ENCODE data around the gene RBM5. TPM values are rescaled to one million over a fixed set of nuclear protein-coding genes. Genes with fewer than 3 reads are reported as not detected.

RBM5 gene
- polyA plus RNA-seq, 3 donors, result 9.7 to 332 (median 18.5) TPM

DNA sequence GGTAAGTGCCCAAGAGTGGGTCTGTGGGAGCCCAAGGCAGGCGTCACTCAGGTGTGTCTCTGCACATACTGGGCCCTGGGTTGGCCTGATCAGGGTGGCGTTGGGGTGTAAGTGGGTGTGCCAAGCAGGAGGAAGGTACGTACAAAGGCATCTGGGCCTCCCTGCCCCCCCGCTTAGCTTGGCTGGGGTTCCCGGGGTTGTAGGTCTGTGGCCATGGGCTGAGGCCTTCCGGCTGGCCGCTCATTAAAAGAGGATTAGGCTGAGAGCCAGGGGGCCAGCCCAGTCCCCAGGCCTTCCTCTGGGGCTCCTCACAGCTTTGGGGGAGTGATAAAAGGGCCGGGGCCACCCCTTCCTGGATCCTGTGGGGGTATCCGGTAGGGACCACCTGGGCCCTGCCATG, 79.7 kb downstream of the RBM5 start:
- Histone ChIP-seq H3K79me2 (ENCODE audit: insufficient read depth, low read length) (no peaks in the 10 kb centered on the region), H3K4me1 (ENCODE audit: control insufficient read depth in 1 of 2, insufficient read depth in 2 of 2, low read length in 2 of 2) (peaks cover 7 to 8% of the 10 kb centered on the region in 2 donors), H3K9me3 (replicated peaks in 1 of 2; ENCODE audit: control insufficient read depth in 1 of 2, insufficient read depth in 1 of 2, low read length in 2 of 2) (no peaks in the 10 kb centered on the region), H3K4me2 (replicated peaks; ENCODE audit: extremely low read depth, low read length, poor library complexity, severe bottlenecking) (no peak overlapping the region), H3K27ac (ENCODE audit: low read depth in 1 of 2, low read length in 2 of 2) (no peak overlapping the region), H3K9ac (ENCODE audit: insufficient read depth, low read length, poor library complexity, severe bottlenecking) (no peak overlapping the region), H3K36me3 (replicated peaks in 1 of 2; ENCODE audit: control insufficient read depth in 1 of 2, insufficient read depth in 2 of 2, low read length in 2 of 2) (no peaks in the 10 kb centered on the region), H3K27me3 (ENCODE audit: control insufficient read depth in 2 of 2, insufficient read depth in 2 of 2, low read length in 2 of 2) (no peaks in the 10 kb centered on the region), H4K20me1 (ENCODE audit: insufficient read depth, low read length) (no peaks in the 10 kb centered on the region), H3K4me3 (replicated peaks in 1 of 3; ENCODE audit: low read depth in 2 of 3, low read length in 3 of 3) (no peak overlapping the region), H2AFZ (ENCODE audit: insufficient read depth, low read depth, low read length, poor library complexity, severe bottlenecking) (no peak overlapping the region)
- no peak for DNase-seq
- TF ChIP-seq, protein P1, sequence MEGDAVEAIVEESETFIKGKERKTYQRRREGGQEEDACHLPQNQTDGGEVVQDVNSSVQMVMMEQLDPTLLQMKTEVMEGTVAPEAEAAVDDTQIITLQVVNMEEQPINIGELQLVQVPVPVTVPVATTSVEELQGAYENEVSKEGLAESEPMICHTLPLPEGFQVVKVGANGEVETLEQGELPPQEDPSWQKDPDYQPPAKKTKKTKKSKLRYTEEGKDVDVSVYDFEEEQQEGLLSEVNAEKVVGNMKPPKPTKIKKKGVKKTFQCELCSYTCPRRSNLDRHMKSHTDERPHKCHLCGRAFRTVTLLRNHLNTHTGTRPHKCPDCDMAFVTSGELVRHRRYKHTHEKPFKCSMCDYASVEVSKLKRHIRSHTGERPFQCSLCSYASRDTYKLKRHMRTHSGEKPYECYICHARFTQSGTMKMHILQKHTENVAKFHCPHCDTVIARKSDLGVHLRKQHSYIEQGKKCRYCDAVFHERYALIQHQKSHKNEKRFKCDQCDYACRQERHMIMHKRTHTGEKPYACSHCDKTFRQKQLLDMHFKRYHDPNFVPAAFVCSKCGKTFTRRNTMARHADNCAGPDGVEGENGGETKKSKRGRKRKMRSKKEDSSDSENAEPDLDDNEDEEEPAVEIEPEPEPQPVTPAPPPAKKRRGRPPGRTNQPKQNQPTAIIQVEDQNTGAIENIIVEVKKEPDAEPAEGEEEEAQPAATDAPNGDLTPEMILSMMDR (IDR thresholded peaks at IDR 0.05), result no peak
- no peak overlapping the region for H3K4me3 Mint-ChIP-seq
- H3K4me1 Mint-ChIP-seq, result peaks cover 14% of the 10 kb centered on the region
- H3K27ac Mint-ChIP-seq, result peak overlapping the region in 3 of 7 donors; percentile 15 to 62 (median 55)
- peaks cover 2 to 7% (median 7%) of the 10 kb centered on the region in 3 donors for H3K27me3 Mint-ChIP-seq (ENCODE audit: low read depth in 3 of 3)
- WGBS (ENCODE audit: insufficient coverage), result 94% methylated on average over 7 of the region's 9 CpGs
- no peaks in the 10 kb centered on the region for H3K9me3 Mint-ChIP-seq
- H3K36me3 Mint-ChIP-seq, result no peaks in the 10 kb centered on the region
- intact Hi-C loops (cut with micrococcal nuclease), result no loop called here

Other genes with a start within 250 kb of the RBM5 start
- gene TRAIP, start 232.4 kb upstream of the RBM5 start, polyA plus RNA-seq, result 1 to 10 TPM in 1 of 3 donors, under 1 TPM in 2; 0.68 to 1.1 (median 0.95) TPM
- under 1 TPM in 2 of 3 donors, not detected in 1; 0.03 to 0.10 TPM for gene CAMKV, start 219.0 kb upstream of the RBM5 start, polyA plus RNA-seq
- gene MST1R, start 185.0 kb upstream of the RBM5 start, polyA plus RNA-seq, result under 1 TPM in 1 of 3 donors, not detected in 2; 0.25 TPM
- gene MON1A, start 159.1 kb upstream of the RBM5 start, polyA plus RNA-seq, result 1 to 10 TPM; 5.4 to 6.6 (median 6.1) TPM
- gene RBM6, start 148.8 kb upstream of the RBM5 start, polyA plus RNA-seq, result 100 to 1,000 TPM in 1 of 3 donors, 10 to 100 TPM in 2; 11.3 to 137 (median 17.8) TPM
- gene SEMA3F, start 66.4 kb downstream of the RBM5 start, polyA plus RNA-seq, result under 1 TPM in 1 of 3 donors, not detected in 2; 0.01 TPM
- not detected for gene GNAT1, start 102.7 kb downstream of the RBM5 start, polyA plus RNA-seq
- gene SLC38A3, start 116.4 kb downstream of the RBM5 start, polyA plus RNA-seq, result not detected
- 1,000 to 10,000 TPM in 2 of 3 donors, 100 to 1,000 TPM in 1; 914 to 1,492 (median 1,165) TPM for gene GNAI2, start 147.3 kb downstream of the RBM5 start, polyA plus RNA-seq
- gene SEMA3B, start 180.2 kb downstream of the RBM5 start, polyA plus RNA-seq, result under 1 TPM in 1 of 3 donors, not detected in 2; 0.56 TPM
- gene LSMEM2, start 190.2 kb downstream of the RBM5 start, polyA plus RNA-seq, result not detected
- gene IFRD2, start 203.5 kb downstream of the RBM5 start, polyA plus RNA-seq, result 10 to 100 TPM; 17.1 to 35.1 (median 23.3) TPM
- 1 to 10 TPM; 3.4 to 5.8 (median 4.9) TPM for gene HYAL3, start 210.5 kb downstream of the RBM5 start, polyA plus RNA-seq
- gene NAA80, start 210.5 kb downstream of the RBM5 start, polyA plus RNA-seq, result 10 to 100 TPM in 1 of 3 donors, 1 to 10 TPM in 2; 2.3 to 21.3 (median 4.6) TPM
- gene HYAL1, start 214.7 kb downstream of the RBM5 start, polyA plus RNA-seq, result under 1 TPM in 1 of 3 donors, not detected in 2; 0.57 TPM
- gene HYAL2, start 233.8 kb downstream of the RBM5 start, polyA plus RNA-seq, result 10 to 100 TPM; 18.3 to 25.8 (median 18.9) TPM
- 10 to 100 TPM; 22.6 to 55.7 (median 47.0) TPM for gene TUSC2, start 239.3 kb downstream of the RBM5 start, polyA plus RNA-seq